Activated CD8-positive, alpha-beta T cell treated with anti-CD3 and anti-CD28 coated beads for 36 hours (primary cell): ENCODE measurements around the gene TRAPPC12. TPM values are rescaled to one million over a fixed set of nuclear protein-coding genes. Genes with fewer than 3 reads are reported as not detected.

ENCODE experiments used
- ATAC-seq: fragments of 200-7000 bp; cut with Tn5 transposase; one replicate; pipeline ENCODE4 v1.10.0; 2021; ENCODE audit warnings: mild to moderate bottlenecking, moderate library complexity
- CTCF ChIA-PET: fragments of 350-600 bp; sonication (Branson Sonifier 250); formaldehyde crosslinking; loops from one replicate; lab custom pipeline; 2021; ENCODE audit warnings: antibody characterized with exemption; lab: Charles Lee
- POLR2A ChIA-PET: fragments of 350-600 bp; sonication (Branson Sonifier 250); formaldehyde crosslinking; loops from one replicate; lab custom pipeline; 2021; ENCODE audit warnings: antibody characterized with exemption; lab: Charles Lee
- DNase-seq: peaks from one replicate; pipeline ENCODE4 v3.0.0-alpha.2; 2020
- H3K27ac Mint-ChIP-seq: one replicate; pipeline ENCODE4 v1.8.0; 2021; ENCODE audit warnings: mild to moderate bottlenecking, mixed read lengths
- H3K27me3 Mint-ChIP-seq: one replicate; pipeline ENCODE4 v1.8.0; 2021; ENCODE audit warnings: mixed read lengths
- H3K36me3 Mint-ChIP-seq: one replicate; pipeline ENCODE4 v1.8.0; 2021; ENCODE audit warnings: low read depth, mixed read lengths
- H3K4me1 Mint-ChIP-seq: one replicate; pipeline ENCODE4 v1.8.0; 2021; ENCODE audit warnings: low read depth, mixed read lengths
- H3K4me3 Mint-ChIP-seq: one replicate; pipeline ENCODE4 v1.8.0; 2021; ENCODE audit warnings: mild to moderate bottlenecking, moderate library complexity, mixed read lengths
- H3K9me3 Mint-ChIP-seq: one replicate; pipeline ENCODE4 v1.8.0; 2021; ENCODE audit warnings: mixed read lengths
- intact Hi-C: fragments of 100-400 bp; cut with micrococcal nuclease; formaldehyde crosslinking; loops from one replicate; pipeline ENCODE4 v1.10.0; 2022
- total RNA-seq, 2 experiments: library from RNA; stranded (reverse); gene quantifications; one replicate each; pipeline ENCODE4 v1.2.3, GENCODE V29; 2021
- TF ChIP-seq, protein P1 (sequence below): fragments of 200-600 bp; IDR thresholded peaks from one replicate; pipeline ENCODE4 v1.8.0; 2022; ENCODE audit warnings: antibody characterized with exemption, mild to moderate bottlenecking

The TRAPPC12 gene
- total RNA-seq, 2 experiments from 2014 or later: 52.9 to 65.3 TPM

DNA sequence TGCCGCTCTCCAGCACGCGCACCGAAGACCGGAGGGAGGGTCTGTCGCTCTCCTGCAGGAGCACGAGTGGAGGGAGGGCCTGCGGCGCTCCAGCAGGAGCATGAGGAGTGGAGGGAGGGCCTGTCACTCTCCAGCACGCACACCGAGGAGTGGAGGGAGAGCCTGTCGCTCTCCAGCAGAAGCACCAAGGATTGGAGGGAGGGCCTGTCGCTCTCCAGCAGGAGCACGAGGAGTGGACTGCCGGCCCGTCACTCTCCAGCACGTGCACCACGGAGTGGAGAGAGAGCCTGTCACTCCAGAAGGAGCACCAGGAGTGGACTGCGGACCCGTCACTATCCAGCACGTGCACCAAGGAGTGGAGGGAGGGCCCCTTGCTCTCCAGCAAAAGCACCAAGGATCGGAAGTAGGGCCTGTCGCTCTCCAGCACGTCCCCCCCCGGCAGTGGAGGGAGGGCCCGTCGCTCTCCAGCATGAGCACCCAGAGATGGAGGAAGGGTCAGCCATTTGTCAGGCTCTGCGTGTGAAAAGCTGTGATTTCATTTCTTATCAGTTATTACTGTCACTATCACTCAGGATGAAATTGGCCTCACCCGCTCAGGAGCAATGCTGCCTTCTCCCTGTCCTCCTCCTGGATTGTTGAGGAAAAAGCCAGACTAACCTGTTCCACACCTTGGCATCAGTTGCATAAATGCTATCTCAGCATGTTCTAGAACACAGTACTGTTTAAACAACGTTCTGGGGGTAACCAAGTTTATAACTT, 103.9 kb downstream of the TRAPPC12 start:
- peak; percentile 83 for ATAC-seq
- intact Hi-C loops: no loop called here
- ChIA-PET POLR2A (interaction anchor here (0.7 kb wide), 1 partner anchor 1558 kb away, joined by 6 read pairs; no protein-coding TSS in a partner anchor), CTCF (no interaction called here)
- H3K4me1 Mint-ChIP-seq: peaks cover 2% of the 10 kb centered on the region
- H3K4me3 Mint-ChIP-seq: no peak overlapping the region
- no peaks in the 10 kb centered on the region for H3K9me3 Mint-ChIP-seq
- TF ChIP-seq, protein P1, sequence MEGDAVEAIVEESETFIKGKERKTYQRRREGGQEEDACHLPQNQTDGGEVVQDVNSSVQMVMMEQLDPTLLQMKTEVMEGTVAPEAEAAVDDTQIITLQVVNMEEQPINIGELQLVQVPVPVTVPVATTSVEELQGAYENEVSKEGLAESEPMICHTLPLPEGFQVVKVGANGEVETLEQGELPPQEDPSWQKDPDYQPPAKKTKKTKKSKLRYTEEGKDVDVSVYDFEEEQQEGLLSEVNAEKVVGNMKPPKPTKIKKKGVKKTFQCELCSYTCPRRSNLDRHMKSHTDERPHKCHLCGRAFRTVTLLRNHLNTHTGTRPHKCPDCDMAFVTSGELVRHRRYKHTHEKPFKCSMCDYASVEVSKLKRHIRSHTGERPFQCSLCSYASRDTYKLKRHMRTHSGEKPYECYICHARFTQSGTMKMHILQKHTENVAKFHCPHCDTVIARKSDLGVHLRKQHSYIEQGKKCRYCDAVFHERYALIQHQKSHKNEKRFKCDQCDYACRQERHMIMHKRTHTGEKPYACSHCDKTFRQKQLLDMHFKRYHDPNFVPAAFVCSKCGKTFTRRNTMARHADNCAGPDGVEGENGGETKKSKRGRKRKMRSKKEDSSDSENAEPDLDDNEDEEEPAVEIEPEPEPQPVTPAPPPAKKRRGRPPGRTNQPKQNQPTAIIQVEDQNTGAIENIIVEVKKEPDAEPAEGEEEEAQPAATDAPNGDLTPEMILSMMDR: no peak
- DNase-seq: peak; percentile 35
- H3K36me3 Mint-ChIP-seq: peaks cover 9% of the 10 kb centered on the region
- H3K27me3 Mint-ChIP-seq: no peaks in the 10 kb centered on the region
- H3K27ac Mint-ChIP-seq: no peak overlapping the region

DNA sequence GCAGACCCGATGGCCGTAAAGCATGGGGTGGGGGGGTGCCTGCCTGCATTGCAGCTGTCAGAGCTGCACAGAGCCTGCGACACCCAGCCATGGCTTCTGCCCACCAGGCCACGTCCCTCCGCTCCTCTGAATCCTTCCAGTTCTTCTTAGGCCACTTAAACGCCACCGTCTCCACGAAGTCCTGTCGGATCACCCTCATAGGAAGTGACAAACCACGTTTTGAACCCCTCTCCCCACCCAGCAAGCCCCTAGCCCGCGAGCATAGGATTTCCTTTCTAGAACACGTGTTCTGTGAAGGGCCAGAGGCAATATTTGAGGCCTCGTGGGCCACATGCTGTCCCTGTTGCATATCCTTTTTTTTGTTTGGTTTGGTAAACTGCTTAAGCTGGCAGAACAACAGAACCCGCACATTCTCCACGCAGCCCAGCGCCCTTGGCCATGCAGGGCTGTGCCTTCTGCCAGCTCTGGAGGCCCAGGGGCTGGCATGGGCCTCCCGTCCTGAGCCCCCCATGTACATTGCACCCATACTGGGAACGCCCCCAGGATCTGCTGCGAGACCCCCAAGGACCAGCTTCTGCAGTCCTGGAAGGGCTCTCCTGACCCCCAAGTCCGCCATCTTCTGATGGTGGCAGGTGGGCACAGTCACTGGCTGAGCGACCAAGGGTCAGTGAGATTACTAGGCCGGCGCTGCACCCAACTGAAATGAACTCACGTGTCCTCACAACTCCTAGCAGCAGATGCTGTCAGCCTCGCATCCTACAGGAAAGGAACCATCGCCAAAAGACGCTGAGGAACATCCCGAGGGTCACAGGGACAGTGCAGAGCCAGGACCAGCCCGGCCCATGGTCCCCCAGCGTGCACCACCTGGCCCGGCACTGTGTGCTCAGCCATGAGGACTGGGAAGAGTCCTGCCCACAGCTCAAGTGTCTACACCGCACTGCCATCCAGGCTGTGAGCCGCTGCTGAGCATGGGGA, 104.8 kb downstream of the TRAPPC12 start:
- ATAC-seq (no peak), DNase-seq (no peak)
- peaks cover 2% of the 10 kb centered on the region for H3K4me1 Mint-ChIP-seq
- no peaks in the 10 kb centered on the region for H3K27me3 Mint-ChIP-seq
- TF ChIP-seq, protein P1: no peak
- ChIA-PET CTCF (no interaction called here), POLR2A (no interaction called here)
- intact Hi-C loops: no loop called here
- no peaks in the 10 kb centered on the region for H3K9me3 Mint-ChIP-seq
- H3K4me3 Mint-ChIP-seq: no peak overlapping the region
- H3K27ac Mint-ChIP-seq: no peak overlapping the region
- H3K36me3 Mint-ChIP-seq: peaks cover 9% of the 10 kb centered on the region

DNA sequence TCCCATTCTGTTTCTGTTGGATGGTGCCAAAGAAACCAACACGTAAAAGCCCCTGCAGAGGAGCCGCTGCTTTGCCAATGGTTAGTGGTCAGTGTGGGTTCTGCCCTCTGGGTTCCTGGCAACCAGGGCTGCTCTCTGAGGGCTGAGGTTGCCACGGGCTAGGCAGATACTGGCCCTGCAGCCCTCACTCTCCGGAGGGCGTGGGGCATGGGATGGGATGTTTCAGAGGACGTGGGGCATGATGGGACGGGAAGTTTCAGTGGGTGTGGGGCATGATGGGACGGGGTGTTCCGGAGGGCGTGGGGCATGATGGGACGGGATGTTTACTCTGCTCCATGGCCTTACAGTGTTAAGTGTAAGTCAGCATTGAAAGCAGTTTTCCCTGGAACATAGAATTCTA, 105.7 kb downstream of the TRAPPC12 start:
- Mint-ChIP-seq H3K4me3 (no peak overlapping the region), H3K27ac (no peak overlapping the region), H3K4me1 (peaks cover 2% of the 10 kb centered on the region), H3K27me3 (no peaks in the 10 kb centered on the region), H3K36me3 (peaks cover 6% of the 10 kb centered on the region), H3K9me3 (no peaks in the 10 kb centered on the region)
- POLR2A ChIA-PET: no interaction called here
- ATAC-seq: no peak
- intact Hi-C loops: no loop called here
- TF ChIP-seq, protein P1: no peak
- no peak for DNase-seq
- CTCF ChIA-PET: no interaction called here

DNA sequence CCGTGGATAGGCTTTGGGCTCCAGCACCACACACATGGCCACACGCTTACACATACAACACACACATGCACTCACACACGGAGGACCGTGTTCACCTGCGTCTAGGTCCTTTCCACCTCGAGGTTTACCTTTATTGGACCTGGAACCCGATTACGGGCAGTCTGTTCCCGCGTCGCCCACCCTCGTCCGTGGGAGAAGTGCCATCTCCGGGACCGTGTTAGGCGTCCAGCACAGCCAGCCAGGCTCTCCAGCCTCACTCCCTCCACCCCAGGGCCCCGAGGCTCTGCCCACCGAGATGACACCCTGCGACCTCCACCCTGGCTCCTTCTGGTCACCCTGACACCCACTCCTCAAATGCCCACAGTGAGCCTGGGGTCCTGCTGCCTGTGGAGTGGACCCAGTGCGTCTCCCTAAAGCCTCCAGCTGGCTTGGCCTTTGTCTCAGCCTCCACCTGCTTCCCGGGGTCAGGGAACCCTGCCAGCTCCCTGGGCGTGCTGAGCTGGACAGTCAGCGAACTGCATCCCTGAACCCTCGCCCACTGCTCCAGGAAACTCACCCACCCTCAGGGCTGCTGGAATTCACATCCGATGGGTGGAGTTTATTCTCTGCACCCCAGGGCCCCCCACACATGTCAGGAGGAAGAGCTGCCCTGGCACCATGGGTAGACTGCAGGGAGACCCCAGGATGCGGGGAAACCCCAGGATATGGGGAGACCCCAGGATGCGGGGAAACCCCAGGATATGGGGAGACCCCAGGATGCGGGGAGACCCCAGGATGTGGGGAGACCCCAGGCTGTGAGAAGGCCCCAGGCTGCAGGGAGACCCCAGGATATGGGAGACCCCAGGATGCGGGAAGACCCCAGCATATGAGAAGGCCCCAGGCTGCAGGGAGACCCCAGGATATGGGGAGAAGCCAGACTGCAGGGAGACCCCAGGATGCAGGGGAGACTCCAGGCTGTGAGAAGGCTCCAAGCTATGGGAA, 106.8 kb downstream of the TRAPPC12 start:
- no peak for ATAC-seq

More for the DNA sequence above, 106.8 kb downstream of the TRAPPC12 start:
- no peaks in the 10 kb centered on the region for H3K27me3 Mint-ChIP-seq
- H3K4me3 Mint-ChIP-seq: no peak overlapping the region
- TF ChIP-seq, protein P1: no peak
- no peak for DNase-seq
- POLR2A ChIA-PET: no interaction called here
- H3K36me3 Mint-ChIP-seq: peaks cover 6% of the 10 kb centered on the region
- CTCF ChIA-PET: no interaction called here
- H3K9me3 Mint-ChIP-seq: no peaks in the 10 kb centered on the region
- intact Hi-C loops: no loop called here
- no peak overlapping the region for H3K27ac Mint-ChIP-seq
- H3K4me1 Mint-ChIP-seq: no peaks in the 10 kb centered on the region
